ENCODE data around the gene SGPL1.

SGPL1 gene

GRCh38 chr10:70887804-70888800 is 72.4 kb downstream of the SGPL1 start, which contains the start of gene PCBD1:
Gene PCBD1 (minus strand): TSS chr10:70888565. CDS start chr10:70888533, 32 bp downstream.
- Mint-ChIP-seq H3K9me3 (ENCODE audit: low read depth) (no peaks in the 10 kb centered on the region), H3K4me1 (ENCODE audit: low read depth) (peaks cover 13% of the 10 kb centered on the region), H3K27me3 (no peaks in the 10 kb centered on the region), H3K27ac (peak within 1 kb of the TSS; percentile 75), H3K4me3 (peak within 1 kb of the TSS; percentile 83), H3K36me3 (peaks cover 3% of the 10 kb centered on the region)

DNA sequence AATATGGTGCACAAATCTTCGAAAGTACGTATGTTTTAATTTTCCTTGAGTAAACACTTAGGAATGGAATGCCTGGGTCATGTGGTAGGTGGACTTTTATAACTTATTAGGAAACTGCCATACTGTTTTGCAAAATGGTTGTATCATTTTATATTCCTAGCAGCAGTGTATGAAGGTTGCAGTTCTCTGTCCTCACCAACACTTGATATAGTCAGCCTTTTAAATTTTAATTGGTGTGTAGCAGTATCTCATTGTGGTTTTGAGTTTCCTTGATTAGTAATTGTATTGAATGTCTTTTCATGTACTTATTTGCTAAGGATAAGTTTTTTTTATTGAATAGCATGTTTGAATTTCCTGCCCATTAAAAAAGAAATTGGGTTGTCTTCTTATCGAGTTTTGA is 73.5 kb downstream of the SGPL1 start:
- Mint-ChIP-seq H3K36me3 (peaks cover 3% of the 10 kb centered on the region), H3K9me3 (ENCODE audit: low read depth) (no peaks in the 10 kb centered on the region), H3K4me3 (peak overlapping the region; percentile 83), H3K27ac (no peak overlapping the region), H3K27me3 (no peaks in the 10 kb centered on the region), H3K4me1 (ENCODE audit: low read depth) (peaks cover 16% of the 10 kb centered on the region)

- Mint-ChIP-seq H3K9me3 (ENCODE audit: low read depth) (no peaks in the 10 kb centered on the region), H3K4me3 (no peak overlapping the region), H3K36me3 (no peaks in the 10 kb centered on the region), H3K27me3 (no peaks in the 10 kb centered on the region), H3K4me1 (ENCODE audit: low read depth) (peaks cover 16% of the 10 kb centered on the region), H3K27ac (no peak overlapping the region)
Observed at GRCh38 chr10:70890917-70891431, 75.2 kb downstream of the SGPL1 start.

- H3K9me3 Mint-ChIP-seq (ENCODE audit: low read depth) = no peaks in the 10 kb centered on the region
- peaks cover 16% of the 10 kb centered on the region for H3K4me1 Mint-ChIP-seq (ENCODE audit: low read depth)
- no peak overlapping the region for H3K4me3 Mint-ChIP-seq
- H3K27ac Mint-ChIP-seq = no peak overlapping the region
- no peaks in the 10 kb centered on the region for H3K36me3 Mint-ChIP-seq
- no peaks in the 10 kb centered on the region for H3K27me3 Mint-ChIP-seq
Observed at GRCh38 chr10:70891627-70892026, 75.9 kb downstream of the SGPL1 start.

DNA sequence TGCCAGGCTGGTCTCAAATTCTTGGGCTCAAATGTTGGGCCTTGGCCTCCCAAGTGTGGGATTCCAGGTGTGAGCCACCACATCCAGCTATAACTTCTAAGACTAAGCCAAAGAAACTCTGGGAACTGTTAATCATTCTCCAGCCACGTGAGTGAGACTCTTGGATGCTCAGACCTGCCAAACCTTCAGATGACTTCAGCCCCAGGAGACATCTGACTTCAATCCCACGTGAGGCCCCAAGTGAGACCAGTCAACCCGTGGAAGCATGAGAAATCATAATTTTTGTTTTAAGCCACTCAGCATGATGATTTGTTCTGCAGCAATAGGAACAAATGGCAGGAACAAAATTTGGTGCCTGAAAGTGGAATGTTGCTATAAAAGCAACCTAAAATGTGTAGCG is 76.9 kb downstream of the SGPL1 start:
- H3K36me3 Mint-ChIP-seq = no peaks in the 10 kb centered on the region
- H3K27ac Mint-ChIP-seq = no peak overlapping the region
- H3K9me3 Mint-ChIP-seq (ENCODE audit: low read depth) = no peaks in the 10 kb centered on the region
- H3K4me1 Mint-ChIP-seq (ENCODE audit: low read depth) = peaks cover 12% of the 10 kb centered on the region
- H3K27me3 Mint-ChIP-seq = no peaks in the 10 kb centered on the region
- no peak overlapping the region for H3K4me3 Mint-ChIP-seq

- Mint-ChIP-seq H3K36me3 (no peaks in the 10 kb centered on the region), H3K9me3 (ENCODE audit: low read depth) (no peaks in the 10 kb centered on the region), H3K4me1 (ENCODE audit: low read depth) (peaks cover 12% of the 10 kb centered on the region), H3K4me3 (no peak overlapping the region), H3K27ac (no peak overlapping the region), H3K27me3 (no peaks in the 10 kb centered on the region)
Observed at GRCh38 chr10:70893227-70894006, 77.7 kb downstream of the SGPL1 start.

GRCh38 chr10:70894416-70894815 is 78.7 kb downstream of the SGPL1 start:
- H3K27ac Mint-ChIP-seq = no peak overlapping the region
- H3K27me3 Mint-ChIP-seq = no peaks in the 10 kb centered on the region
- no peaks in the 10 kb centered on the region for H3K9me3 Mint-ChIP-seq (ENCODE audit: low read depth)
- H3K4me1 Mint-ChIP-seq (ENCODE audit: low read depth) = peaks cover 4% of the 10 kb centered on the region
- H3K36me3 Mint-ChIP-seq = no peaks in the 10 kb centered on the region
- no peak overlapping the region for H3K4me3 Mint-ChIP-seq

DNA sequence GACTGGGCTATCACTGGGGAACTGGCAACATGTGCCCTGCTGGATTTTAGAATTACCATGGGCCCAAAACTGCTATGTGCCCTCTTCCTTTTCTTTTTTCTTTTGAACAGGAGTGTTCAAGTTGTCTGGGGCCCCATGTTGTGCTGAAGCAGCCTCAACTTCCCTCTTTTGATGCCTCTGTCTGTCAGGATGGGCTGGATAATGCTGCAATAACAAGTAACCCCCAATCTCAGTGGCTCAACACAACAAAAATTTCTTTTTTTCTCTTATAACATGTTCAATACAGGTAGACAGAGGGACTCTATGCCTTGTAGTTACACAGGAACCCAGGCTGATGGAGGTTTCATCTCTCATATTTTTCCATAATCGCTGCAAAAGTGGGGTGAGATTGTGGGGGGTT is 80.8 kb downstream of the SGPL1 start:
- peaks cover 4% of the 10 kb centered on the region for H3K4me1 Mint-ChIP-seq (ENCODE audit: low read depth)
- no peaks in the 10 kb centered on the region for H3K27me3 Mint-ChIP-seq
- H3K4me3 Mint-ChIP-seq = no peak overlapping the region
- no peak overlapping the region for H3K27ac Mint-ChIP-seq
- H3K9me3 Mint-ChIP-seq (ENCODE audit: low read depth) = no peaks in the 10 kb centered on the region
- no peaks in the 10 kb centered on the region for H3K36me3 Mint-ChIP-seq

DNA sequence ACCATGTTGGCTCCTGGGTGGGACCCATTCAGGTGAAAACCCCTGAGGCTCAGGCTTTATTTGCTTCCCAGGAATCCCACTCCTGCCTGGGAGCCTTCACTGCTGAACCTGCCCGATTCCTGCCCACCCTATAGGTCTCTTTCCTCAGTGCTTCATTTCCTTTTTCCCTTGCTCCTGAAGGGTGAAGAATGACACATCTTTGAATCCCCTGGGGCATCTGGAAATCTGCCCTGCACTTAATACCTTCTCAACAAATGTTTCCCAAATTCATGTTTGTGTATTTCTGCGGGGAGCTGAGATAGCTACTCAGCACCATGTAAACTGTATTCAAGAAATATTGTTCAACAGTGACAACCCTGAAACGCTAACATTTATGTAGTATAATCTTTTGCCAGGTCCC is 82.9 kb downstream of the SGPL1 start:
- Mint-ChIP-seq H3K36me3 (no peaks in the 10 kb centered on the region), H3K4me3 (no peak overlapping the region), H3K27ac (no peak overlapping the region), H3K27me3 (no peaks in the 10 kb centered on the region), H3K4me1 (ENCODE audit: low read depth) (no peaks in the 10 kb centered on the region), H3K9me3 (ENCODE audit: low read depth) (no peaks in the 10 kb centered on the region)

GRCh38 chr10:70899096-70899495 is 83.3 kb downstream of the SGPL1 start:
- Mint-ChIP-seq H3K36me3 (no peaks in the 10 kb centered on the region), H3K27me3 (no peaks in the 10 kb centered on the region), H3K4me1 (ENCODE audit: low read depth) (no peaks in the 10 kb centered on the region), H3K4me3 (no peak overlapping the region), H3K27ac (no peak overlapping the region), H3K9me3 (ENCODE audit: low read depth) (no peaks in the 10 kb centered on the region)

GRCh38 chr10:70901276-70901878 is 85.6 kb downstream of the SGPL1 start:
- Mint-ChIP-seq H3K4me3 (no peak overlapping the region), H3K4me1 (ENCODE audit: low read depth) (no peaks in the 10 kb centered on the region), H3K36me3 (no peaks in the 10 kb centered on the region), H3K9me3 (ENCODE audit: low read depth) (no peaks in the 10 kb centered on the region), H3K27ac (no peak overlapping the region), H3K27me3 (no peaks in the 10 kb centered on the region)

DNA sequence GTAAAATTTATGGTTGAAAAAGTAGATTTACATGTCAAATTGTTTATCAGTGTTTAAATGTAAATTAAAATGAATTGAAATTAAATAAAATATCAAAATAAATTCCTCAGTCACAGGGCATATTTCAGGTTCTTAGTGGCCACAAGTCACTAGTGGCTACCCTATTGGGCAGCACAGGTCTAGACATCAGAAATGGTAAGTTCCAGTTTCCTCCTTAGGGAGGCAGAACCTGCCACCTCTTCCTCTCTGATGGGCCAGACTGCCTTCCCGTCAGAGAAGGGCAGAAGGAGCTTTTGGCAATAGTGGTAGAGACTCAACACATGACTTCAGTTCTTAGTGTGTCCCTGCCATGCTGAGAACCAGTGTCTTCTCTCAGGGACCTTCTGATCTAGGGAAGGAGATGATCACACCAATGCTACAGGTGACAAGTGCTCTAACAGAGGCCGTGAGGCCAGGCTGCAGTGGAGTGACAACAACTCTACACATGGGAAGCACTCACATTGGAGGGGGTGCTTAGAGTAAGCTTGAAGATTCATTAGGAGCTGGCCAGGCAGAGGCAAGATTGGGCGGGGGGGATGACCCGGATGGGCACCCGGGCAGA is 87.0 kb downstream of the SGPL1 start:
- H3K9me3 Mint-ChIP-seq (ENCODE audit: low read depth) = no peaks in the 10 kb centered on the region
- no peak overlapping the region for H3K4me3 Mint-ChIP-seq
- no peaks in the 10 kb centered on the region for H3K27me3 Mint-ChIP-seq
- no peaks in the 10 kb centered on the region for H3K36me3 Mint-ChIP-seq
- no peaks in the 10 kb centered on the region for H3K4me1 Mint-ChIP-seq (ENCODE audit: low read depth)
- H3K27ac Mint-ChIP-seq = no peak overlapping the region

- Mint-ChIP-seq H3K9me3 (ENCODE audit: low read depth) (no peaks in the 10 kb centered on the region), H3K4me1 (ENCODE audit: low read depth) (no peaks in the 10 kb centered on the region), H3K4me3 (no peak overlapping the region), H3K36me3 (no peaks in the 10 kb centered on the region), H3K27me3 (no peaks in the 10 kb centered on the region), H3K27ac (no peak overlapping the region)
Observed at GRCh38 chr10:70903262-70903921, 87.6 kb downstream of the SGPL1 start.

Measured in activated naive CD8-positive, alpha-beta T cell (primary cell).